HG02870 (cell line): Measurements from ENCODE around the gene ABCC6.
"Not testable (repeated sequence)": the region's sequence is repeated elsewhere in the genome, so short reads cannot be mapped to it uniquely, and the experiment has no call there.

Experiments
- ATAC-seq: cut with Tn5 transposase; IDR thresholded peaks from one replicate; pipeline ENCODE4 v1.9.1; 2021; ENCODE audit warnings: mild to moderate bottlenecking, moderate library complexity; ENCODE audit not compliant: unreplicated experiment

ABCC6 gene

DNA sequence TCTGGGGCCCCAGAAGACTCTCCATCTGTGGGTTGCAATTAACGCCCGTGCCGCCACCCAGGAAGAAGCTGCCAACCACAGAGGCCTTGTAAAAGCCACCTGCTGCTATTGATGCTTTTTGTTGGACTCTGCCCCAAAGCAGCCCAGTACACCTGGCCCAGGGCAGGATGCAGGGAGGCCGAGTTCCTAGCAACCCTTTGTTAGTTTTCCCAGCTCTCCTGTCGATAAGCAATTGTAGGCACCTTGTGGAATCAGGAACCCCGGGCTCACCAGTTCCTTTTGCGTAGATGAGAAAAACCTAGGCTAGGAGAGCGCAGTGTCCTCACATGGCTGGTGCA lies 103.3 kb downstream of the ABCC6 start:
- no peak for ATAC-seq

DNA sequence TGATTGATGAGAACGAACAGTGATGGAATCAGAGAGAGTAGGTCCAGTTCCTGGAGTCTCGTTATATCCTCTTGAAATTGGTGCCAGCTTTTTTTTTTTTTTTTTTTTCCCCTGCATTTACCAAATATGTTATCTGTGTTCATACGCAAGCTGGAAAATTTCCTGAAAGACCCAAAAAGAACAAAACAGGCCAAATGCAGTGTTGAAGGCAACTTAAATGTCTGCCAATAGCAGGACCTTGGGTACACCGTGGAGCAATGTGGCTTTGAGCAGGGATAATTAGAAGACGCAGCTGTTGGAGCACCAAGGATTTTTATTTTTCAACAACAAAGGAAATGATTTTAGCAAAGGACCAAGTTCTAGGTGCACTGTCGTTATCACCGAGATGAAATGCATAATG lies 105.0 kb downstream of the ABCC6 start:
- ATAC-seq = no peak

DNA sequence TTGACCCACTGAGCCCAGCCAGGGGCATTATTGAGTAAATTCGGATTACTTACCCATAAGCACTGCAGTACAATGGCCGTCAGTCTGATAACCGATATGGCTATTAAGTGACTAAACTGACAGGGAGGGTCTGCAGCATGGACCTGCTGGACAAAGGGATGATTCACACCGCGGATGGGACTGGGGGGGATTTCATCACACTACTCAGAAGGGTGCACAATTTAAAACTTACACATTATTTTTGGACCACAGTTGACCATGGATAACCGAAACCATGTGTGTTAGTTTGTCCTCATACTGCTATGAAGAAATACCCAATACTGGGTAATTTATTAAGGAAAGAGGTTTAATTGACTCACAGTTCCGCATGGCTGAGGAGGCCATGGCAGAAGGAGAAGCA lies 106.5 kb downstream of the ABCC6 start:
- no peak for ATAC-seq

DNA sequence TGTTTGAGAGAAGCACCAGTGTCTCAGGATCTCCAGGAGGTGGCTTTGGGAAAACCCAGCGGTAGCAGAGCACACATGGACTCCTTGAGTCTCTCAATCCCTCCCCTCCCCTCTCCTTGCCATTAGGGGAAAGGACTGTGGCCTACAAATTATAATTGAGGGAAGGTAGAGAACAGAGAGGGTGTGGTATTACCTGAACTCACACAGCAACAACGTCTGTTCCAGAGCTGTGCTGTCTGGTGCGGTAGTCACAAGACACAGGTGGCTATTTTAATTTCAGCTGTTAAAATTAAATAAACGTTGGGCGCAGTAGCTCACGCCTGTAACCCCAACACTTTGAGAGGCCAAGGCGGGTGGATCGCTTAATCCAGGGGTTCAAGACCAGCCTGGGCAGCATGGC lies 110.2 kb downstream of the ABCC6 start:
- no peak for ATAC-seq

DNA sequence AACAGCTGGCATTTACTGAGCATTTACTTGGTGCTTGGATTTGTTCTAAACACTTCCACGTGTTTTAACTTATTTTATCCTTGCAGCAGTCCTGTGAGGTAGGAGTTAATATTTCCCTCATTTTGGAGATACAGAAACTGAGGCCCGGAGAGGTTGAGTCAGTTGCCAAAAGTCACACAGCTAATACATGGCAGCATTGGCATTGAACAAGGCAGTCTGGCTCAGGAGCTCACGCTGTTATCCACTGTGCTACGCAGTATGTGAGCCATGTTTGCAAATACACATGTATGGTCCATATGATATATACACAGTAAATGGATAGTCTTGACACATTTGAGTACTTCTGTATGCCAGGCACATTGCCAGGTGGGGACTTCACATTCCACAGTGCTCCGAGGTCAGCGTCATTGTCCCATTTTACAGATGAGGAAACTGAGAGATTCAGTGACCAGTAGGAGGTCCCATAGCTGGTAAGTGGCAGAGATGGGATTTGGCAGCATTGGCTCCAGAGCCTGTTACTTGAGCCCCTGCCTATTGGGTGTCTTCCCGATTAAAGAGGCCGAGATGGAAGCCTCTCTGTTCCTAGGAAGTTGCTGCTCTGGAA lies 110.7 kb downstream of the ABCC6 start:
- no peak for ATAC-seq

DNA sequence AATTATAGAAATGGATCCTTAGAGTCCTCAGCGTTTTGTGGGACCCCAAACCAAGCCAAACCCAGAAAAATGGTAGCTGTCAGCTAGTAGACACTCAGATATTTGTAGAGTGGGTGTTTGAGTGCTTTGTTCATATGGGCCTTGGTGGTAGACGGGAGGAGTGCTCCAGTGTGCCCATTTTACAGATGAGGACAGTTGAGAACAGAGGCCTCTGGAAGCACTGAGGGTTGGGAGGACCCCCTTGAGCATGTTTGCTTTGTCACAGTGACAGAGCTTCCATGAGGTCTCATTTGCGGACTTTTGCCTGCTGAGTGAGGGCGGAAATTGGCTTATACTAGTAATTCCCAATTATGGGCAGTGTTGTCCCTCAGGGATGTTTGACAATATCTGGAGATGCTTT lies 111.7 kb downstream of the ABCC6 start:
- no peak for ATAC-seq

DNA sequence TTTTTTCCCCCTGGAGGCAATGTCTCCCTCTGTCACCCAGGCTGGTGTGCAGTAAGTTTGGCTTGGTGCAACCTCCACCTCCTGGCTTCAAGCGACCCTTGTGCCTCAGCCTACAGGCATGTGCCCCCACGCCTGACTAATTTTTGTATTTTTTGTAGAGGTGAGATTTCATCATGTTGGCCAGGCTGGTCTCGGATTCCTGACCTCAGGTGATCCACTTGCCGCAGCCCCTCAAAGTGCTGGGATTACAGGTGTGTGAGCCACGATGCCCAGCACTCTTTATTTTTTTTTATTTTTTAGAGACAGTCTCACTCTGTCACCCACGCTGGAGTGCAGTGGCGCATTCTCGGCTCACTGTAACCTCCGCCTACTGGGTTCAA lies 113.2 kb downstream of the ABCC6 start:
- ATAC-seq = no peak

DNA sequence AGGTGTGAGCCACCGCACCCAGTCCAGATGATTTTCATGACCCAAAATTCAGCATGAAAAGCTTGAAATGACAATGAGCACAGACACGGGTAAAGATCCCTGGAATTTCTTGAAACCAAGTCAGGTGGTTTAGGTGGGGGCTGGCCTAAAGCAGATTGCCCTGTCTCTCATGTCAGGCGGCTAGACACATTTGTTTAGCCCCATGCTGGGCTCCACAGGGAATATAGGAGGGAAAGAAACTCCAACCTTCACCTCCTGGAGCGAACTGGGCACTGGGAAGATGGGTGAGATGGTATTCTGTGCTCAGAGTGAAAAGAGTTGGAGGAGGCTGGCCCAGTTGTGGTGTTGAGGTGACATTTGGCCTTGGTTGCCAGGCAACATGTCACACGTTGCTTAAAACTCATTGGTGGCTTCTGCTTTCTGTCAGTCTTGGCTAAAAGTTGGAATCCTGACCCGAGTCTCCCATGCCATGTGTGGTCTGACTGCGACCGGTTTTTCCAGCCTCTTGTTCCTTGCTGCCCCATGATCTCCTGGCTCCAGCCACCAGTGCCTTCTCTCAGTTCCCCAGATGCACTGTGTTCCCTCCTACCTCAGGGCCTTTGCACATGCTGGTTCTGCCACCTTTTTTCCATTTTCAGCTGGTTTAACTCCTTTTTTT lies 113.7 kb downstream of the ABCC6 start:
- ATAC-seq = no peak

DNA sequence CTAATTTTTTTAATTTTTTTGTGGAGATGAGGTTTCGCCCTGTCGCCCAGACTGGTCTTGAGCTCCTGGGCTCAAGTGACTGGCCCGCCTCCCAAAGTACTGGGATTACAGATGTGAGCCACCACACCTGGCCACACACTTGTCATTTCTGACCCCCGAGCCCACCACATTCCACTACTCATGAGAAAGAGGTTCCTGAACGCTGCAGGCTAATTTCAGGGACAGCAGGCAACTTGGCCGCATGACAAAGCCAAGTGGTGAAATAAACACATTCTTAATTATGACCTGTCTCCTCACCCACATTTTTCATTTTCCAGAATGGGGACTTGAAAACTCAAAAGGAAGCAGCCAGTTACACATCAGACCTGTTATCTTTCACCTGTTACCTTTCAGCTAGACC lies 114.5 kb downstream of the ABCC6 start:
- no peak for ATAC-seq

DNA sequence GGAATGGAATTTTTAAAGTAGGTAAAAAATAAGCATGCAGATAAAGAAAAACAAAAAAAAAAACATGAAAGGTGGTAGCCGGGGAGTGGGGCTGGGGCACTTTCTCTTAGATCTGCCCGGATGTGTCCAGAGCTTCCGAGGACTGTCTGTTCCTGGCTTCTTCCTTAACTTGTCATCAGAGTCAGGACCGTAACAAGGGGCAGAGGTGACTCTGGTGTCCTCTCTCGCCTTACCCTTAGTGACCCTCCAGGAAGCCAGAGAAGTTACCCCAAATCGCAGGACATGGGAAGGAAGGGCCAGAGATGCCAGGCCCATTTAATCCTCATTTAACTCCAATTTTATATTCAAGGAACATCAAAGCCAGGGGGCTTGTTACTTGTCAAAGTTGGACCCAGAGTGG lies 115.5 kb downstream of the ABCC6 start:
- no peak for ATAC-seq

DNA sequence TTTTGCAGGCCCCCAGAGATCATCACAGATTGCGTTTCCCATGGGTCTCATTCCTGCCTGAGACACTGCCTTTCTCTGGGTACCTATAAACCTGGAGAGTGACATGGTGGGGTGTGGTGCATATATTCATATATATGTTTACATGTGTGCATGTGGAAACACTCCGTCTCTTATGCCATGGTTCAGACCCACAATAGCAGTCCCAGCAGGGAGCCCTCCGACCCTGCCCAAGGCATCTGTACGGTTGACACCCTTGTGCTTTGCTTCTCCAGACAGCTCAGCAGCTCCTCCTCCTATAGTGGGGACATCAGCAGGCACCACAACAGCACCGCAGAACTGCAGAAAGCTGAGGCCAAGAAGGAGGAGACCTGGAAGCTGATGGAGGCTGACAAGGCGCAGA lies 116.8 kb downstream of the ABCC6 start:
- no peak for ATAC-seq

DNA sequence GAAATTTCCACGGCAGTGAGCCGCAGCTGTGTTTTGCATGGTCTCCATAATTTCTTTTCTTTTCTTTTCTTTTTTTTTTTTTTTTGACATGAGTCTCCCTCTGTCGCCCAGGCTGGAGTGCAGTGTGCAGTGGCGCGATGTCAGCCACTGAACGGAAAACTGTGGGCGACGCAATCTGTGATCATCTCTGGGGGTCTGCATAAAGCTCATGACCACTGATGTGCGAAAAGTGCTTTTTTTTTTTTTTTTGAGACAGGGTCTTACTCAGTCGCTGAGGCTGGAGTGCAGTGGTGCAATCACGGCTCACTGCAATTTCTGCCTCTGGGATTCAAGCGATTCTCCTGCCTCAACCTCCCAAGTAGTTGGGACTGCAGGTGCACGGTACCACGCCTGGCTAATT lies 117.6 kb downstream of the ABCC6 start:
- ATAC-seq = no peak

DNA sequence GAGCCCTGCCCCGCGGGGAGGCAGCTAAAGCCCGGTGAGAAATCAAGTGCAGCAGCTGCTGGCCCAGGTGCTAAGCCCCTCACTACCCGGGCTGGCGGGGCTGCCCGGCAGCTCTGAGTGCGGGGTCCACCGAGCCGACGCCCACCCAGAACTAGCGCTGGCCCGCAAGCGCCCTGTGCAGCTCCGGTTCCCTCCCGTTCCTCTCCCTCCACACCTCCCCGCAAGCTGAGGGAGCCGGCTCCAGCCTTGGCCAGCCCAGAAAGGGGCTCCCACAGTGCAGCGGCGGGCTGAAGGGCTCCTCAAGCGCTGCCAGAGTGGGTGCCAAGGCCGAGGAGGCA lies 118.5 kb downstream of the ABCC6 start:
- not testable (repeated sequence) for ATAC-seq

DNA sequence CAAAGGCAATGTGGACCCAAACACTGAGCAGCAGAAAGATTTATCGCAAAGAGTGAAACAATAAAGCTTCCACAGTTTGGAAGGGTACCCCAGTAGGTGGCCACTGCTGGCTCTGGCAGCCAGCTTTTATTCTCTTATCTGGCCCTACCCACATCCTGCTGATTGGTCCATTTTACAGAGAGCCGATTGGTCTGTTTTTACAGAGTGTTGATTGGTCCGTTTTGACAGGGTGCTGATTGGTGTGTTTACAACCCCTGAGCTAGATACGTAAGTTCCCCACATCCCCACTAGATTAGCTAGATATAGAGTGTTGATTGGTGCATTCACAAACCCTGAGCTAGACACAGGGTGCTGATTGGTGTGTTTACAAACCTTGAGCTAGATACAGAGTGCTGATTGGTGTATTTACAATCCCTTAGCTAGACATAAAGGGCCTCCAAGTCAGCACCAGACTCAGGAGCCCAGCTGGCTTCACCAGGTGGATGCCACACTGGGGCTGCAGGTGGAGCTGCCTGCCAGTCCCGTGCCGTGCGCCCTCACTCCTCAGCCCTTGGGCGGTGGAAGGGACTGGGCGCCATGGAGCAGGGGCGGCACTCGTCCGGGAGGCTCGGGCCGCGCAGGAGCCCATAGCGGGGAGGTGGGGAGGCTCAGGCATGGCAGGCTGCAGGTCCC lies 119.0 kb downstream of the ABCC6 start:
- ATAC-seq = not testable (repeated sequence)

DNA sequence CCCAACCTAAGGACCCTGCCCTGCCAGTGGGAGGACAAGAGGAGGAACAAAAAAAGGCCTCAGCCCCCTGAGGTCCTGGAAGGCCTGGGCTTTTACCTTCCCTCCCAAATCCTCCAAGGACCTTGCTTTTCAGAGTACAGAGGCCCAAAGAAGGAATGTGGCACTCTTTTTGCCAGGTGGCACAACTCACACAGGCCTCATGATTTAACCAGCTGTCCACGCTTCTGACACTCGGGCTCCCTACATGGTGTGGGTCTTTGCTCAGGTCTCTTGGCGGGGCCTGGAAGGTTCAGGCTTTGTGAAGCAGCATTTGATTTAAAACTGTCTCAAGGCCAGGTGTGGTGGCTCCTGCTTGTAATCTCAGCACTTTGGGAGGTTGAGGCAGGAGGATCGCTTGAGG lies 120.6 kb downstream of the ABCC6 start:
- no peak for ATAC-seq

DNA sequence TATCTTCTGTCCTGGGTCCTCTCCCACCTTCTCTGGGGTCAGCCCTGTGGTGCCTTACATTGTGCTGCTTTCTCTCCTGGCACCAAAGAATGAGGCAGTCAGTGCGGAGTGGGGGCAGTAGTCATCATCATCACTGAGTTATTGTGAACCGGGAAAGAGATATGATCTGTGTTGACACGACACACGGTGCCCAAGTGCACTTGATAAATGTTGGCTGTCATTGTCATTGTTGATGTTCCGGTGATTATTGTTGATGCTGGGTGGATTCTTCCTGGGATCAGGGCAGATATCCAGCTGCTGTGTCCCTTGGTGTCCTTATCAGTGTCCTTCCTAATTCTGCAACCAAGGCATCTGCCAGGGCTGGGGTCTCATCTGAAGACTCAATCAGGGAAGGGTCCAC lies 121.7 kb downstream of the ABCC6 start:
- ATAC-seq = no peak

DNA sequence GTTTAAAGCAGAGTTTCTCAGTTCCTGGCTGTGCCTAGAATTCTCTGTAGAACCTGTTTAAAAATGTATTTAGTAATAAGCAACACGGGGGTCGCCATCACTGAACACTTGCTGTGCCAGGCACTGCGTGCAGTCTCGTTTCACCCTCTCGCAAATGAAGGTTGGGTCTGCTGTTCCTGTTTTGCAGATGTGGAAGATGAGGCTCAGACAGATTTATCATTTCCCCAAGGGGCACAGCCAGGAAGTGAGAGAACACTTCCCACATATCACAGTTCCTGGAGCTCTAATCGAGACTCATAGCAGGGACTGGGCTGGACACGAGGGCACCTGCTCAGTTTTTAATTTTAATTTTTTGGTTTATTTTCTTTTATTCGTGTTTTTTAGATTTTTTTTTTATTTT lies 122.7 kb downstream of the ABCC6 start:
- no peak for ATAC-seq

DNA sequence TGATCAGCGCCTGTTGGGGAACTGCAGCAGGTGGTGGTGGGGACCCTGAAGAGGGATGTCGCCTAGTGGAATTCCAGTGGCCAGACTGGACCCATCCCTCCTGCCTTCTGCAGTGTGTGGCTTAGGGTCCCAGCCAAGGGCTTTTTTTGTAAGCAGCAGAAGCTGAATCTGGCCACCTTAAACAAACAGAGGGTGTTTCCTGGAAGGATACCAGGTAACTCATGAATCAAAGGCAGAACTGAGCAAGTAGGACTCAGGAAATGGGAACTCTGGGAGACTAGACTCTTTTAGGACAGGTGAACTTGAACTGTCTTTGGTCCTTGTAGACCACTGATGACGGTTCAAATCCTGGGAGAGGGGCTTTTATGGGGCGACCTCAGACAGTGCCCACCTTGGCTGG lies 124.0 kb downstream of the ABCC6 start:
- ATAC-seq = no peak
